Stimulated activated naive CD4-positive, alpha-beta T cell treated with Interleukin-2 at 50 U/mL for 16 hours (primary cell): ENCODE measurements around the gene SORCS2.

Experiments used
- DNase-seq: peaks from one replicate; lab custom pipeline; 2025; lab: John Stamatoyannopoulos, UW

SORCS2 gene

DNA sequence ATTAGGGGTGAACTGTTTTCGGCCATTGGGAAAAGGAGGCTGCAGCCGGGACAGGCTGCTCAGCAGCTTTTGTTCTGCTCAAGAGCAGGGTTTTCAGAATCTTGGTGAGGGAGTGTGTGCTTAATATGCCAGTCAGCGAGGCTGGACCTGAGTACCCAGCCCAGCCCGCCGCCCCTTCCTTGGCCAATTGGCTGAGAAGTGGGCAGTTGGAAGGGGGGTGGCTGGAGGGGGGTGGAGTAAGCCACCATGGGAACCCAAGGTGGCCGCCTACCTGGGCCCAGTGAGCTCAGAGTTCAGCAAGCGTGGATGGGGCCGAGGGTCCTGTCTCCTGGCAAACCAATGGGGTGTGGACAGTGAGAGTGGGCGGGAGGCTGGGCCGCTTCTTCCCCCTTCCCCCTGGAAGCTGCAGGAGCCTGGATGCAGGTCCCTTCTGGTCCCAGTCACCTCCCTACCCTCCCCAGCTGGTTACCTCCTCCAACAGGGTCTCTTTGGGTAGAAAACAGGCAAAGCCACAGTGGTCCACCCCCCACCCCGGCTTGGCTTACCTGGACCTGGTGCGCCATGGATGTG is 52.5 kb downstream of the SORCS2 start:
- DNase-seq, result no peak

- no peak for DNase-seq
These were observed 55.2 kb downstream of the SORCS2 start for GRCh38 chr4:7247521-7247920.

DNA sequence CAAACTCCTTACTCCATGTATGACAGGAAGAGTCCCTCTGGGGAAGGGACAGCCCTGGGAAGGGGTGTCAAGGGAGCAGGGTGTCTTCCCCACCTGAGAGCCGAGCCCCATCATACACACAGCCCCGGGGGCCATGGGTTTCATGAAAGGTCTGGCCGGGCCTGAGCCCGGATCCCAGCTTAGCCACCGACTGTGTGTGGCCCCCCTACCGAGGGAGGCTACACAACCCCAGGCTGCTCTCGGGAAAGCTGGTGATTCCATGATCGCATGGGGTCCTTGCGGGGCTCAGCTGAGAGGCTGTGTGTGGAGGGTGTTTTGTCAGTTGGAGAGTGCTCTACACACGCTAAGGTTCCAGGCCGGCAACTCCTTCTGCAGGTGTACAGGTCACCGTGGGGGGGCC is 55.6 kb downstream of the SORCS2 start:
- no peak for DNase-seq

GRCh38 chr4:7248857-7249256 is 56.5 kb downstream of the SORCS2 start:
- DNase-seq, result no peak

GRCh38 chr4:7251321-7251720 is 59.0 kb downstream of the SORCS2 start:
- DNase-seq, result no peak

DNA sequence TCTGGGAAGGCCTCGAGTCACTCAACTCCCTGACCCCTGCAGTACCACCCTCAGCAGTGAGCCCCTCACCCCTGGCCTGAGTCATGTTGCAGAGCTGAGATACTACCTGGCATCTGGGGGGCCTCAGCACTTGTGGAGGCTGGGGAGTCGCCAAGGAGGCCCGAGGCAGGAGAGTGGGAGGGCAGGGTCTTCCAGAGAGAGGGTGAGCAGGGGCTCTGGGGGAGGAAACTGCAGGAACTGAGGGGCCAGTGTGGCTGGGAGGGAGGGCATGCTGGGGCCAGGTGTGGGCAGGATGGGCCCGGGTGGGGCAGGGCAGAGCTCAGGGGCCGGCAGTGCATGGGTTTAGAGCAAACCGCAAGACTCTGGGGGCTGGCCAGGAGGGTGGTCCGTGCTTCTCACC is 59.7 kb downstream of the SORCS2 start:
- no peak for DNase-seq

GRCh38 chr4:7252510-7253340 is 60.4 kb downstream of the SORCS2 start:
- no peak for DNase-seq

DNA sequence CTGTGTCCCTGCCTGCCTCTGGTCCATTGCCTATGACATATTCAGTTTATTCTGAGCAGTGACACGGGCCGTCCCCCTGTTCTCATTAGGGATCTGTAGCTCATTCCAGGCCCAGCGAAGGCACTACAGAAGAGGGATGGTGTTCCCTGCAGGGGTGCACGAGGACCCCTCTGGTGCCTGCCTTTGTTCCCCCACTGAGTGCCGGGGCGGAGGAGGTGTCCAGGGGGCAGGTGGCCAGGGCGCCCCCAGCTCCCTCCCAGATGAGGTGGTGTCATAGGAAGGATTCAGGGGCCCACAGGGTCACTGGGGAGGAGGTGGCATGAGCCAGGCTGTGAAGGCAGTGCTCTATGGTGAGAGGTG is 61.0 kb downstream of the SORCS2 start:
- DNase-seq, result no peak

GRCh38 chr4:7253837-7254236 is 61.5 kb downstream of the SORCS2 start:
- no peak for DNase-seq

GRCh38 chr4:7254736-7255487 is 62.6 kb downstream of the SORCS2 start:
- DNase-seq, result no peak

DNA sequence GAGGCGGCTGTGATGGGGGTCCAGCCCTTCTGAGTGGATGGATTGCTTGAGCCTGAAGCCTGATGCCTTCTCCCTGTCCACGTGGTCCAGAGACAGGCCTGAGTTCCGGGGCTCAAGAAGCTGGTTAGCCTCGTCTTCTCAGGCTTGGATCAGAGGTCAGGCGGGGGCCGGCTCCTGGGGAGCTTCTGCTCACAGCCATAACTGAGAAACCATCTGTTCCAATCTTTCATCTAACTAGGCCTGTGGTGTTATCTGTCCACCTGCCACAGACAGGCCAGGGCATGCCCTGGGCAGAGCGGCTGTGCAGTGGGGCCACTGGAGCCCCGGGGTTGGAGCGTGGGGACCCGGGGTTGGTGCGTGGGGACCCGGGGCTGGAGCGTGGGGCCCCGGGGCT is 63.1 kb downstream of the SORCS2 start:
- DNase-seq, result no peak

GRCh38 chr4:7255996-7256395 is 63.7 kb downstream of the SORCS2 start:
- no peak for DNase-seq

GRCh38 chr4:7256984-7257810 is 64.9 kb downstream of the SORCS2 start:
- DNase-seq, result no peak

- DNase-seq, result no peak
These were observed 66.7 kb downstream of the SORCS2 start for GRCh38 chr4:7259039-7259438.

- no peak for DNase-seq
These were observed 68.2 kb downstream of the SORCS2 start for GRCh38 chr4:7260569-7260968.

DNA sequence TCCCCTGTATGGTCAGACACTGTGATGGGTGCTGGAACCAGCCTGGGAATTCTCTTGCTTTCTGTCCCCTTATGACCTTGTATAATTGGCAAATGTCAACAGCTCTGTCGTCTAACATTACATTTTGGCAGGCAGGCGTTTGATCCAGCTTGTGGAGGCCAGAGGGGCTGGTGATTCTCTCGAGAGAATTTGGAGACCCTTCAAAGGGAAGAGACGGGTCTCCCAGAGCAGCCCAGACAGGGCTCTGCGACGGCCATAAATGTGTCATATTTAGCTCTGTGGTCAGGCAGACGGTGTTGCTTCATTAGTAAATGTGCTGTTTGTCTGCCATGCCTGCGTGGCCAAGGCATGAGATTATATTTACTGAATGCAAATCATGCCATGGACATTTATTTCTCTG is 68.7 kb downstream of the SORCS2 start:
- no peak for DNase-seq

DNA sequence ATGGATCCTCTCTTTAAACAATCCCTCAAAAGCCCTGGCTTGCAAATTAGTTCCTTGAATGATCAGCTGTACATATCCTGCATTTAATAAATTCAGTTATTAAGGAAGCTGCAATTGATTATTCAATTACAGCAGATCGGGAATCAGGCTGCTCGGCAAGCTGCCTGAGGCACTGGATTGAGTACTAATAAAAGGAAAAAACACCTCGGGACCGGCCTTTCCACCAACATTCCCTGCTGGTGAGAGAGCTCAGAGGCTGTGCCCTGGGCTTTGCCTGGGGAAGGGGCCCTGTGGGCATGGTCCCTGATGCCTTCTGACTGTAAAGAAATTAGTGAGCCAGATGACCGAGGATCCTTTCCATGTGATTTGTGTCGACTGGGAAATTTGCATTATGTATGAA is 69.2 kb downstream of the SORCS2 start:
- DNase-seq, result no peak

DNA sequence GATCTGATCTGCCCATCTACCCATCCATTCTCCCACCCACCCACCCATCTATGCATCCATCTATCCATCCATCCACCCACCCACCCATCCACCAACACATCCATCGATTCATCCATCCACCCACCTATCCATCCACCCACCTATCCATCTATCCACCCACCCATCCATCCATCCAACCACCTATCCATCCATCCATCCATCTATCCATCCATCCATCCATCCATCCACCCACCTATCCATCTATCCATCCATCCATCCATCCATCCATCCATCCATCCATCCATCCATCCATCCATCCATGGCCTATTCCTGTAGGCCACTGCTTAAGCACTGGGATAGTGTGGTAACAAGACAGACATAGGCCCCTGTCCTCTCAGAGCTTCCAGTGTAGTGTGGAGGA is 69.8 kb downstream of the SORCS2 start:
- no peak for DNase-seq

GRCh38 chr4:7263166-7263565 is 70.8 kb downstream of the SORCS2 start:
- DNase-seq, result no peak

DNA sequence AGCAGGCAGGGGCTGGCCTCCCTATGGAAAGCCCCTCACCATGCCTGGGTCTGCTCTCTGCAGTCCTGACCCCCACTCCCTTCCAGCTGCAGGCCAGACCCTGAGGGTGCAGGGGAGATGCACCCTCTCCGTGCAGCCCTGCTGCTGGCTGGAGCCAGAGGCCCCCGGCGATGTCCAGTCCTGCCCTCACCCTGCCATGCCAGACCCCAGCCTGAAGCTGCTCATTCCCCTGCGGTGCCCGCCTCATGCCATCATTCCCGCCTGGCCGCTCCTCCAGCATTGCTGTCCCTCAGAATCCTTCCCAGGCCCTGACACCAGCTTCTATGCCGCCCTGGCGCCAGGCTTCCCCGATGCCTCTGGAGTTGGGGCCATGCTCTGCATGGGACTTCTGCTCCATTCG is 72.4 kb downstream of the SORCS2 start:
- no peak for DNase-seq

GRCh38 chr4:7266525-7267292 is 74.4 kb downstream of the SORCS2 start:
- DNase-seq, result no peak

DNA sequence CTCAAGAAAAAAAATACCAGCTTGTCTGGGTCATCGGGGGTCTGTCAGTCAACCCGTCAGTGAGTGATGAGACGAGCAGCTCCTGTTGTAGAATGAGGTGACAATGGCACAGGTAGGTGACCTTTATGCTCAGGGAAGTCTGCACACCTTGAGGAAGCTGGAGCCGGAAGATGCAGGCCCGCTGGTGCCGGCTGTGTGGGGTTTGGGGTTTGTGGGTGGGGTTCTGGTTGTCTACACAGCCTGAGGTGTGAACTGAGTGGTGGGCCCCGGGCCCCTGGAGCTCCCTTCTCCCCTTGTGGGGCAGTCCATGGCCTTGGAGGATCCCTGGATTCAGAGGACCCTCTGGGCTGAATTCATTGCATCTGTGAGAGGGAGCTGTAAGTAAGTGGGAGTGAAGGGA is 75.5 kb downstream of the SORCS2 start:
- DNase-seq, result no peak
